OCI-LY7 (cell line): ENCODE data around the gene NSL1.

Experiments used
- CTCF ChIP-seq: fragments of 200-600 bp; sonication (generic); conservative IDR thresholded peaks from 2 replicates; pipeline ENCODE4 v1.5.1; 2014; ENCODE audit warnings: mild to moderate bottlenecking, antibody characterized with exemption, low read length, moderate library complexity, mixed read lengths
- EZH2phosphoT487 ChIP-seq: fragments of 200-600 bp; sonication (generic); IDR thresholded peaks from 2 replicates; pipeline ENCODE4 v1.6.1; 2018; ENCODE audit warnings: low read depth, borderline replicate concordance, mild to moderate bottlenecking, mixed run types, antibody characterized with exemption, low read length, moderate library complexity, mixed read lengths

- no peak for TF ChIP-seq CTCF
- TF ChIP-seq EZH2phosphoT487: no peak
Observed at GRCh38 chr1:212754680-212755079, 36.9 kb downstream of the NSL1 start.
